ENCODE data around the gene HYAL2.

The HYAL2 gene

DNA sequence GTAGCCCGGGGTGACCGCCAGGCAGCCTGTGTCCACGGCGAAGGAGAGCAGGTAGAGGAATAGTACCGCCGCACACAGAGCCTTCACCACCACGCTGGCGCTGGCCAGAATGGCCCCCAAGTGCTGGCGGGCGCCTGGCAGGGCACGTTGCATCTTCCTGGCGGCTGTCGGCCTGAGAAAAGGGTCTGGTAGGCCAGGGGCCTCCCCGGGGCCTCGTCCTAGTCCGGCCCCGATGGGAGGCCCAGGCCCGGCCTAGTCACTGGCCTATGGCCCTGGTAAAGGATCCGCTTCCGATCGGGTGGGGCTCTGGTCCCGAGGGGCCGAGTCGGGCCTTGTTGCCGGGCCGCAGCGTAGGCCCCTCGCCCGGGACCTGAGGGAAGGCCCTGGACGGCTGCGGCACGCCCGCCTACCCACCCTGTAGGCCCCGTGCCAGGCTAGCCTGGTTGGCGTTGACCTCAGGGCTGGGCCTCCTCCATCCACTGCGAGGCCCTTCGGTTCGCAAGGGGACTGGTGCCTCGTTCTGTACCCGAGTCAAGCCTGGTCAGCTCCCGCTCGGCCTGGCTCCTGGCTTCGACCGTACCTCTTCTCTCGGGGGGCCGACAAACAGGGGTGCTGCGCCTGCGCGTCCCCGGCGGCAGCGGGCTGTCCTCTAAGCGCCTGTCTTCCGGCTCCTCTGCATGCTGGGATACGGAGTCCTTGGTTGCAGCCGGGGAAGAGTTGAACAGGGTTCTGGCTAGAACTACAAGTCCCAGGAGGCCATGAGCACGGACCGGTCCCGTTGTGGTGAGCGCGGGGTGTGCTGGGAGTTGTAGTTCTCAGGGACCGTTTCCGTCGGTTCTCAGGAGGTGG, 36.6 kb upstream of the HYAL2 start, which contains the start of gene TMEM115:
Gene TMEM115, minus strand, starts transcription at position 611 of the 849 bp plus-strand sequence. Its CDS starts 458 bp downstream, at position 153.
- Histone ChIP-seq H2AK5ac (ENCODE audit: low read depth, low read length) (peak within 1 kb of the TSS; percentile 79), H3K4me1 (ENCODE audit: control insufficient read depth in 2 of 2, insufficient read depth in 1 of 2, low read depth in 1 of 2, low read length in 2 of 2) (peaks cover 27 to 29% of the 10 kb centered on the region in 2 donors), H2BK5ac (ENCODE audit: low read length) (peak within 1 kb of the TSS; percentile 40), H3K4me3 (ENCODE audit: low read length in 2 of 2) (peak within 1 kb of the TSS; percentile 96), H3K27ac (replicated peaks; ENCODE audit: low read length) (no peak within 1 kb of the TSS), H4K91ac (ENCODE audit: low read depth, low read length, poor library complexity) (no peak within 1 kb of the TSS), H3K36me3 (replicated peaks in 1 of 2; ENCODE audit: control insufficient read depth in 2 of 2, insufficient read depth in 2 of 2, low read length in 2 of 2) (peaks cover 27 to 41% of the 10 kb centered on the region in 2 donors), H3K4me2 (ENCODE audit: insufficient read depth, low read length, poor library complexity, severe bottlenecking) (peak within 1 kb of the TSS; percentile 94), H2BK15ac (ENCODE audit: low read length) (no peak within 1 kb of the TSS), H3K23ac (ENCODE audit: low read depth, low read length, poor library complexity) (peak within 1 kb of the TSS; percentile 95), H3K9me3 (replicated peaks in 1 of 2; ENCODE audit: control insufficient read depth in 2 of 2, insufficient read depth in 1 of 2, low read depth in 1 of 2, low read length in 2 of 2) (no peaks in the 10 kb centered on the region), H2AFZ (ENCODE audit: low read length) (peak within 1 kb of the TSS; percentile 92), H3K27me3 (ENCODE audit: control insufficient read depth in 3 of 3, insufficient read depth in 3 of 3, low read depth in 1 of 3, low read length in 3 of 3) (peaks cover 0 to 19% (median 2%) of the 10 kb centered on the region in 3 experiments), H3K14ac (ENCODE audit: low read length) (peak within 1 kb of the TSS; percentile 87), H2BK120ac (ENCODE audit: low read depth, low read length) (no peak within 1 kb of the TSS), H4K8ac (ENCODE audit: low read depth, low read length) (no peak within 1 kb of the TSS), H2BK12ac (ENCODE audit: low read length) (no peak within 1 kb of the TSS), H3K9ac (ENCODE audit: low read depth, low read length, poor library complexity) (peak within 1 kb of the TSS; percentile 100), H3K18ac (ENCODE audit: low read length) (peak within 1 kb of the TSS; percentile 98), H3K79me1 (ENCODE audit: low read depth, low read length) (peaks cover 15% of the 10 kb centered on the region), H3K4ac (ENCODE audit: low read length) (peak within 1 kb of the TSS; percentile 12)
- WGBS, 2 donors (ENCODE audit: extremely low coverage in 2 of 2, insufficient read length in 2 of 2, insufficient replicate concordance in 1 of 2) = no CpG with 5 or more reads among the region's 64 CpGs
- peak; percentile 96 for DNase-seq (ENCODE audit: low spot score)

- no peak overlapping the region for H2BK120ac ChIP-seq (ENCODE audit: low read depth, low read length)
- no CpG with 5 or more reads among the region's 24 CpGs for WGBS, 2 donors (ENCODE audit: extremely low coverage in 2 of 2, insufficient read length in 2 of 2, insufficient replicate concordance in 1 of 2)
- no peak overlapping the region for H3K27ac ChIP-seq (replicated peaks; ENCODE audit: low read length)
Measured at GRCh38 chr3:50358355-50358910, 35.9 kb upstream of the HYAL2 start.

DNA sequence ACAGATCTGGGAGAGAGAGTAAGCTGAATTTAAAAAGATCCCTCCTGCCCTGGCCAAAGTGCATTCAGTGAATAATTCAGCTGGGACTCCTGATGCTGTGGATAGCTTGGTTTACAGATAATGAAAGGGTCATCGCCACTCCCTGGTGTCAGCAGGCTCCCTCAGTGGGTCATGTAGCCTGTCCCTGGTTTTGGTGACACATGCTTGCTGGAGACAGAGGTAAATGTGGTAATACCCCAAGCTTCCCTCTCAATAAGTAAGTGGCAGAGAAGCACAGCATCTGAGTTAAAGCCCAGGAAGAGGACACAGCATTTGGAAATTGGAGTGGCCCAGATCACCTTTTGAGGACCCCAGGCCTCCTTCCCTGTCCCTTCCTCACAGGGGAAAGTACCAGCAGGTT, 34.9 kb upstream of the HYAL2 start:
- H3K4me2 ChIP-seq (ENCODE audit: insufficient read depth, low read length, poor library complexity, severe bottlenecking) = peak overlapping the region; percentile 36
- H2AK5ac ChIP-seq (ENCODE audit: low read depth, low read length) = no peak overlapping the region
- no peak overlapping the region for H3K18ac ChIP-seq (ENCODE audit: low read length)
- H3K79me1 ChIP-seq (ENCODE audit: low read depth, low read length) = peaks cover 15% of the 10 kb centered on the region
- H3K9me3 ChIP-seq (replicated peaks in 1 of 2; ENCODE audit: control insufficient read depth in 2 of 2, insufficient read depth in 1 of 2, low read depth in 1 of 2, low read length in 2 of 2) = no peaks in the 10 kb centered on the region
- WGBS, 2 donors (ENCODE audit: extremely low coverage in 2 of 2, insufficient read length in 2 of 2, insufficient replicate concordance in 1 of 2) = no CpG with 5 or more reads among the region's 1 CpG
- H2BK12ac ChIP-seq (ENCODE audit: low read length) = no peak overlapping the region
- H3K4ac ChIP-seq (ENCODE audit: low read length) = no peak overlapping the region
- H3K4me1 ChIP-seq (ENCODE audit: control insufficient read depth in 2 of 2, insufficient read depth in 1 of 2, low read depth in 1 of 2, low read length in 2 of 2) = peaks cover 27 to 28% of the 10 kb centered on the region in 2 donors
- peak overlapping the region; percentile 73 for H4K8ac ChIP-seq (ENCODE audit: low read depth, low read length)
- peaks cover 40 to 57% of the 10 kb centered on the region in 2 donors for H3K36me3 ChIP-seq (replicated peaks in 1 of 2; ENCODE audit: control insufficient read depth in 2 of 2, insufficient read depth in 2 of 2, low read length in 2 of 2)
- H3K23ac ChIP-seq (ENCODE audit: low read depth, low read length, poor library complexity) = no peak overlapping the region
- H3K27me3 ChIP-seq (ENCODE audit: control insufficient read depth in 3 of 3, insufficient read depth in 3 of 3, low read depth in 1 of 3, low read length in 3 of 3) = peaks cover 0 to 6% (median 0%) of the 10 kb centered on the region in 3 experiments
- H3K9ac ChIP-seq (ENCODE audit: low read depth, low read length, poor library complexity) = peak overlapping the region; percentile 34
- H3K27ac ChIP-seq (replicated peaks; ENCODE audit: low read length) = no peak overlapping the region
- H4K91ac ChIP-seq (ENCODE audit: low read depth, low read length, poor library complexity) = no peak overlapping the region
- no peak overlapping the region for H2BK15ac ChIP-seq (ENCODE audit: low read length)
- no peak overlapping the region for H2AFZ ChIP-seq (ENCODE audit: low read length)
- peak overlapping the region; percentile 20 to 96 for H3K4me3 ChIP-seq (ENCODE audit: low read length in 2 of 2)
- no peak overlapping the region for H2BK5ac ChIP-seq (ENCODE audit: low read length)
- DNase-seq (ENCODE audit: low spot score) = no peak
- H3K14ac ChIP-seq (ENCODE audit: low read length) = no peak overlapping the region
- no peak overlapping the region for H2BK120ac ChIP-seq (ENCODE audit: low read depth, low read length)

More at GRCh38 chr3:50358355-50358910, 35.9 kb upstream of the HYAL2 start:
- Histone ChIP-seq H4K91ac (ENCODE audit: low read depth, low read length, poor library complexity) (no peak overlapping the region), H3K27me3 (ENCODE audit: control insufficient read depth in 3 of 3, insufficient read depth in 3 of 3, low read depth in 1 of 3, low read length in 3 of 3) (peaks cover 0 to 12% (median 0%) of the 10 kb centered on the region in 3 experiments), H3K4me3 (ENCODE audit: low read length in 2 of 2) (peak overlapping the region; percentile 96), H3K36me3 (replicated peaks in 1 of 2; ENCODE audit: control insufficient read depth in 2 of 2, insufficient read depth in 2 of 2, low read length in 2 of 2) (peaks cover 33 to 48% of the 10 kb centered on the region in 2 donors), H3K14ac (ENCODE audit: low read length) (peak overlapping the region; percentile 58), H3K79me1 (ENCODE audit: low read depth, low read length) (peaks cover 15% of the 10 kb centered on the region), H3K9ac (ENCODE audit: low read depth, low read length, poor library complexity) (peak overlapping the region; percentile 100), H2BK15ac (ENCODE audit: low read length) (no peak overlapping the region), H3K9me3 (replicated peaks in 1 of 2; ENCODE audit: control insufficient read depth in 2 of 2, insufficient read depth in 1 of 2, low read depth in 1 of 2, low read length in 2 of 2) (no peaks in the 10 kb centered on the region), H2BK12ac (ENCODE audit: low read length) (no peak overlapping the region), H4K8ac (ENCODE audit: low read depth, low read length) (no peak overlapping the region), H2AK5ac (ENCODE audit: low read depth, low read length) (peak overlapping the region; percentile 79), H3K18ac (ENCODE audit: low read length) (no peak overlapping the region), H3K4me1 (ENCODE audit: control insufficient read depth in 2 of 2, insufficient read depth in 1 of 2, low read depth in 1 of 2, low read length in 2 of 2) (peaks cover 27 to 28% of the 10 kb centered on the region in 2 donors), H2AFZ (ENCODE audit: low read length) (no peak overlapping the region), H3K4me2 (ENCODE audit: insufficient read depth, low read length, poor library complexity, severe bottlenecking) (peak overlapping the region; percentile 94), H2BK5ac (ENCODE audit: low read length) (peak overlapping the region; percentile 40), H3K23ac (ENCODE audit: low read depth, low read length, poor library complexity) (peak overlapping the region; percentile 95), H3K4ac (ENCODE audit: low read length) (no peak overlapping the region)
- no peak for DNase-seq (ENCODE audit: low spot score)

DNA sequence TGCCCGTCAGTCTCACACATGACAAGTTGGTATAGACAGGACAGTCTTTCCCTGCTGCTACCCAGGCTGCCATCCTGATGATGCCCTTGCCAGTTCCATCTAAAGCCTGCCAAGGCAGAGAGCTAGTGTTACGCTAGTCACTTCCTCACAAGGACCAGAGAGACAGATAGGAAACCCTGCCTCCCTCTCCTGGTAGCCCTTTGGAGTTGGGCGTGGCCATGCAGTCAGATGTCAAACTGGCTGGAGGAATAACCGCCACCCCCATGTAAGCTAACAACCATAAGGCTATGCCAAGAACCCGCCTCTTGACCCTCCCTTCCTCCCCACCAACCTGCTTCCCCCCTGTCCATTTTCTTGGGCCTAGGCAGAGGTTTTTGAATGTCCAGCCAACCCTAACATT, 34.0 kb upstream of the HYAL2 start:
- no peak overlapping the region for H2BK15ac ChIP-seq (ENCODE audit: low read length)
- H2BK12ac ChIP-seq (ENCODE audit: low read length) = no peak overlapping the region
- peaks cover 40 to 57% of the 10 kb centered on the region in 2 donors for H3K36me3 ChIP-seq (replicated peaks in 1 of 2; ENCODE audit: control insufficient read depth in 2 of 2, insufficient read depth in 2 of 2, low read length in 2 of 2)
- H3K79me1 ChIP-seq (ENCODE audit: low read depth, low read length) = peaks cover 15% of the 10 kb centered on the region
- H3K27ac ChIP-seq (replicated peaks; ENCODE audit: low read length) = no peak overlapping the region
- H3K23ac ChIP-seq (ENCODE audit: low read depth, low read length, poor library complexity) = no peak overlapping the region
- H3K9ac ChIP-seq (ENCODE audit: low read depth, low read length, poor library complexity) = peak overlapping the region; percentile 17
- no peak for DNase-seq (ENCODE audit: low spot score)
- no peaks in the 10 kb centered on the region for H3K9me3 ChIP-seq (replicated peaks in 1 of 2; ENCODE audit: control insufficient read depth in 2 of 2, insufficient read depth in 1 of 2, low read depth in 1 of 2, low read length in 2 of 2)
- H3K4me2 ChIP-seq (ENCODE audit: insufficient read depth, low read length, poor library complexity, severe bottlenecking) = no peak overlapping the region
- H2BK120ac ChIP-seq (ENCODE audit: low read depth, low read length) = no peak overlapping the region
- no peak overlapping the region for H4K91ac ChIP-seq (ENCODE audit: low read depth, low read length, poor library complexity)
- no peak overlapping the region for H2BK5ac ChIP-seq (ENCODE audit: low read length)
- peaks cover 27 to 28% of the 10 kb centered on the region in 2 donors for H3K4me1 ChIP-seq (ENCODE audit: control insufficient read depth in 2 of 2, insufficient read depth in 1 of 2, low read depth in 1 of 2, low read length in 2 of 2)
- WGBS, 2 donors (ENCODE audit: extremely low coverage in 2 of 2, insufficient read length in 2 of 2, insufficient replicate concordance in 1 of 2) = no CpG with 5 or more reads among the region's 5 CpGs
- no peak overlapping the region for H3K14ac ChIP-seq (ENCODE audit: low read length)
- H3K4me3 ChIP-seq (ENCODE audit: low read length in 2 of 2) = peak overlapping the region in 1 of 2 donors; percentile 96
- H3K18ac ChIP-seq (ENCODE audit: low read length) = no peak overlapping the region
- no peak overlapping the region for H2AFZ ChIP-seq (ENCODE audit: low read length)
- H3K4ac ChIP-seq (ENCODE audit: low read length) = no peak overlapping the region
- H4K8ac ChIP-seq (ENCODE audit: low read depth, low read length) = no peak overlapping the region
- no peak overlapping the region for H2AK5ac ChIP-seq (ENCODE audit: low read depth, low read length)
- peaks cover 0 to under 1% (median 0%) of the 10 kb centered on the region in 3 experiments for H3K27me3 ChIP-seq (ENCODE audit: control insufficient read depth in 3 of 3, insufficient read depth in 3 of 3, low read depth in 1 of 3, low read length in 3 of 3)
